Measurements from ENCODE around the gene STRN3.

Gene STRN3

GRCh38 chr14:30869551-30870155 lies 156.5 kb downstream of the STRN3 start:
- DNase-seq = no peak

GRCh38 chr14:30868736-30869135 lies 157.4 kb downstream of the STRN3 start:
- DNase-seq = no peak

GRCh38 chr14:30864934-30865333 lies 161.2 kb downstream of the STRN3 start:
- no peak for DNase-seq

- no peak for DNase-seq
These were observed 165.0 kb downstream of the STRN3 start for GRCh38 chr14:30861200-30861599.

GRCh38 chr14:30855345-30856037 lies 170.7 kb downstream of the STRN3 start:
- DNase-seq = no peak

- DNase-seq = no peak
These were observed 171.7 kb downstream of the STRN3 start for GRCh38 chr14:30854492-30854891.

GRCh38 chr14:30853946-30854345 lies 172.2 kb downstream of the STRN3 start:
- no peak for DNase-seq

- no peak for DNase-seq
These were observed 176.2 kb downstream of the STRN3 start for GRCh38 chr14:30849983-30850382.

GRCh38 chr14:30849354-30849753 lies 176.8 kb downstream of the STRN3 start:
- DNase-seq = no peak

- DNase-seq = no peak
These were observed 177.5 kb downstream of the STRN3 start for GRCh38 chr14:30848449-30849240.

Measured in activated T-cell treated with anti-CD3 and anti-CD28 coated beads for 4 hours (primary cell).